GM18502 (cell line): ENCODE results near the gene PATJ.
A peak's percentile ranks its signal among the peaks of the same experiment; 100 is the strongest.

Experiments used
- ATAC-seq: cut with Tn5 transposase; IDR thresholded peaks from one replicate; pipeline ENCODE4 v1.9.1; 2021; ENCODE audit warnings: mild to moderate bottlenecking; ENCODE audit not compliant: unreplicated experiment, poor library complexity

Gene PATJ

DNA sequence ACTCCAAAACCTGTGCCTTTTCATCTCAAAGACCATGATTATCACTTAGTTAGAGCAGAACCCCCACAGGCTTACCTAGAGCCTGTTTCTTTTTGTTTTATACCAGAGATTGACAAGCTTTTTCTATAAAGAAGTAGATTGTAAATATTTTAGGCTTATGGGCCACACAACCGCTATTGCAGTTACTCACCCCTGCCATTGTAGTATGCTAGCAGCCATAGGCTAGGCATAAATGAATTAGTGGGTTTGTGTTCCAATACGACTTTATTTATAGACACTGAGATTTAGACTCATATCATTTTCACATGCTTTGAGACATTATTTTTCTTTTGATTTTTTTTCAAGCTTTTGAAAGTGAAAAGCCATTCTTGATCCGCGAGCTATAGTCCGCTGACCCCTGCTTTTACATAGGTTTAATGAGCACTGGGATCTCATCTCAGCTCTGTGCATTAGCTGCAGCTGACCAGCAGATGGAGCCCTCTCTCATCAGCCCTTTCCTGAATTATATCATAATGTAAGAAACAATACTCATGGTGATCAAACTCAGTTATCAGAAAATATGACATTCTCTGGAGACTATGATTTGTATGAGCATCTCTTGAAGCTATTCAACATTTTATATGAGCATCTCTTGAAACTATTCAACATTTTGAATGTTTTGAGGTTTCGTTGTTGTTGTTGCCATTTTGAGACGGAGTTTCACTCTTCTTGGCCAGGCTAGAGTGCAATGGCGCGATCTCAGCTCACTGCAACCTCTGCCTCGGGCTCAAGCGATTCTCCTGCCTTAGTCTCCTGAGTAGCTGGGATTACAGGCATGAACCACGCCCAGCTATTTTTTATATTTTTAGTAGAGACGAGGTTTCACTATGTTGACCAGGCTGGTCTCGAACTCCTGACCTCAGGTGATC, 340.4 kb downstream of the PATJ start:
- ATAC-seq = peak; percentile 80

- no peak for ATAC-seq
Measured at GRCh38 chr1:62084310-62084890, 342.1 kb downstream of the PATJ start.

DNA sequence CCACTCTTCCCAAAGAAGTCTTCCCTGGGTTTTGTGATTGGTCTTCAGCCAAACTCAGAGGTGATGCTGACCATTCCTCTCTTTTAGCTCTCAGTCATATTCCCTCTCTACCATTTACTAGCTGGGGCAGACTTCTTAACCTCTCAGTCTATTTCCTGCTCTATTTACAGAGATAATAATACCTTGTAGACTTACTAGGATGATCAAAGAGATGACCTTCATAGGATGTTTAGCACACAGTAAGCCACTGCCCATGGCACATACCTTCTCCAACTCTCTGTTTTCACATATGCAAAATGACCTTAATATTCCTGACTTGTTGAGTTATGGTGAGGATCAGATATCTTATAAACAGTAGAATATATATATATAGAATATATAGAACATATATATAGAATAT, 346.2 kb downstream of the PATJ start:
- no peak for ATAC-seq

GRCh38 chr1:62089570-62089969, 347.3 kb downstream of the PATJ start:
- ATAC-seq = no peak

DNA sequence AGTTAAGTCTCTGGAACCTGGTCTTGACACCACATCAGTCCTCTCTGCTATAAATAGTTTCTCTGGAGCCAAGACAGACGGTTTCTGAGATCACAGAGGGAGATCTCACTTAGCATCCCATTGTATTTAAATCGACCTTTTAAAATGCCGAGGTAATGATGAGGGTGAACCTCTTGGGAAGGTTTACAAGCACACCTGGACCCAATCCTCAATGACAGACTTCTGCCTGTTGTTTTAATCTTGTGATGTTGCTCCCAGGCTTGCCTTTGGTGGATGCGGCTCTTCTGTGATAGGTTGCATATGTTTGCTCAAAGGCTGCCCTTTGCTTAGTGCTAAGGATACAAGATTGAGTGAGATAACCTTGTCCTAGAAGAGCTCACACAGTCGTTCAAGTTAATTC, 347.7 kb downstream of the PATJ start:
- ATAC-seq = no peak

GRCh38 chr1:62092110-62092509, 349.8 kb downstream of the PATJ start:
- ATAC-seq = no peak

DNA sequence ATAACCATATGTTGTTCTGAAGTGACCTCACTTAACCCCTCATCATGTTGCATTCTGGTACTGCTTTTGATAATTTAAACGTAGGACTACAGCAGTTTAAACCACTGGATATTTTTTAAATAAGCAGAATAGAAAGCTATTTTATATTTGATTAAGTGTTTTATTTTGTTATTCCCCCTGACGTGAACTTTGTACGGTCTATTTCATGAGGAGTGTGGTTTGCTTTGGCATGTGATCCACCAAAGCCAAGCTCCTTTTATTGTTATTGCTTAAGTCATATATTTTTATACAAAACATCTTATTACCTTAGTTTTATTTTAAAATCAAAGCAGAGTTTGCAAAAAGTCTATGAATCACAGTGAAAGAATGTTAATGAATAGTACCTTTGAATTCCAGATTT, 351.0 kb downstream of the PATJ start:
- no peak for ATAC-seq

DNA sequence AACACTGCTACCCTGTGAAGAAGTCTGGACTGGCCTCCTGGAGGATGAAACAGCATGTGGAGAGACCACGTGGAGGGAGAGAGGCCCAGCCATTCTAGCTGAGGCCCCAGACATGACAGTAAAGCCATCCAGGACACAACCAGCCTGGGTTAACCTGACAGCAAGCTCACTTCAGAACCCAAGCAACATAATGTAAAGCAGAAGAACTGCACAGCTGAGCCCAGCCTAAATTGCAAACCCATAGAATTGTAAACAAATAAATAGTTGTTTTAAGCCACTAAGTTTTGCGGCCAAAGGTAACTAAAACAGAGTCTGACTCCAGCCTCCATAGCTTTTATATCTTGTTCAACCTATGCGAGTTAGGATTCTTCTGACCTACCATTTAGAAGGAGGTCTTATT, 355.2 kb downstream of the PATJ start:
- ATAC-seq = no peak

GRCh38 chr1:62100442-62100841, 358.2 kb downstream of the PATJ start:
- ATAC-seq = no peak

GRCh38 chr1:62103846-62104245, 361.6 kb downstream of the PATJ start:
- ATAC-seq = no peak

DNA sequence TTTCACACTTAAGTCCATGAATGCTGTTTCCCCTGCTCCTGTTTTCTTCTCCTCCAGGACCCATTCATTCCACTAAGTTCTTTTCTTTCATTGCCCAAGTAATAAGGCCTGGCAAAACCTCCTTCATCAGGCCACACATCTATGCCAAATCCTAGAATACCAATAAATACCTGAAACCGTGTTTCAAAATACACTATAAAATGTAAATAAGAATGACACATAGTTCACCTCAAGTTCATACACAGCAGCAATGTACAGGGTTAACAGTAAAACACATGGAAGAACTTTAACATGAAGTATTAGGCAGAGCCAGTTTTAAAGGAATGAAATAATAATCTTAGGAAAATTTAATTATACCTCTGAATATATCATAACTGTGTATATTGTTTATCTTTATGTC, 365.6 kb downstream of the PATJ start:
- no peak for ATAC-seq

- no peak for ATAC-seq
Measured at GRCh38 chr1:62109124-62109523, 366.8 kb downstream of the PATJ start.

GRCh38 chr1:62110198-62110817, 368.0 kb downstream of the PATJ start:
- no peak for ATAC-seq

- ATAC-seq = no peak
Measured at GRCh38 chr1:62111084-62111483, 368.8 kb downstream of the PATJ start.

- no peak for ATAC-seq
Measured at GRCh38 chr1:62113507-62113906, 371.2 kb downstream of the PATJ start.

DNA sequence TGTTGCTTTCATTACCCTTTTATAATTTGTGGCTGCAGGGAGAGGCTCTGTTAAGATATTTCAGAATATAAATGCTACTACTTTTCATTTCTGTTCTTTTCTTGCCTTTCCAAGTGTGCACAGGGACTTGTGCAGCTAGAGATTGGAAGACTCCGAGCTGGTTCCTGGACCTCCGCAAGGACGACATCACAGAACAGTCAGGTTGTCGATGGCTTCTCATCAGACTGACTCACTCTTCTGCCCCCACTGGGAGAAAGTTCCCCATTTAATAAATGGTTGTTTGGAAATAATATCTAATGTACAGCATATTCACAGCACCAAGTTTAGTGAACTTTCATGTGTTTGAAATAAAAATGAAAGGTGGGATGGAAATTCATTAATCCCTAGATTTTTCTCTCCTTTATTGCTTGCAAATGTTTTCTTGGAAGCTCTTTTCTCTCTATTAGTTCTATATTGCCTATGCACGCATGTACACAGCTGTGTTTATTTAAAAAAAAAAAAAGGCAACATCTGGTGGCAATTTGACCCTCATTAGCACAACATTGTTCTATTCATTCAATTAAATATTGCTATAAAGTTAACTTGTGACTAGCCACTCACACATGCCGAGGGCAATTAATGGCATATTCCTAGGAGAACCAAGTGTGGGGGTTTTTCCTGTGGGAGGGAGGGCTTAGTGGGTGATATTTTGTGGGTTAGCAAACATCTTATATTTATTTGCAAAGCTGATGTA, 374.9 kb downstream of the PATJ start:
- ATAC-seq = no peak

GRCh38 chr1:62126579-62127290, 384.5 kb downstream of the PATJ start:
- no peak for ATAC-seq

GRCh38 chr1:62128745-62129144, 386.5 kb downstream of the PATJ start:
- no peak for ATAC-seq

- peak; percentile 95 for ATAC-seq
Measured at GRCh38 chr1:62131093-62131725, 388.9 kb downstream of the PATJ start.

DNA sequence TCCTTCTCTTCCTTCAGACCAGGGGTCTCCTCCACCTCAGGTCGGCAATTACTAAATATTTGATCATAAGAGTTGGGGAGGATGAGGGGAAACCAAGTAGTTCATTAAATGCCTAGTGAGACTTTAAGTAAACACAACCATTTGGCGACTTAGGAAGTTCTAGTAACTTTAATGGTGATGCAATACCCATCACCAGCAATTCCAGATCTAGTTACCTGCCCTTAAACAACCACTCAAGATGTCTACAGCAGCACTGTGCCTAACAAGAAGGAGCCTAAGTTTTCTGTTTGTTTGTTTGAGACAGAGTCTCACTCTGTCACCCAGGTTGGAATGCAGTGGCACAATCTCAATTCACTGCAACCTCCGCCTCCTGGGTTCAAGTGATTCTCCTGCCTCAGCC, 395.7 kb downstream of the PATJ start:
- no peak for ATAC-seq
